Right atrium auricular region (tissue), 2 donors: ENCODE measurements around the gene LRRK2. TPM values are rescaled to one million over a fixed set of nuclear protein-coding genes. Genes with fewer than 3 reads are reported as not detected.

ENCODE experiments used
- DNase-seq: peaks from one replicate; pipeline ENCODE4 v3.0.0-alpha.2; 2019; ENCODE audit warnings: low spot score
- H3K27ac ChIP-seq, 2 donors: fragments of 200-600 bp; sonication (generic); 1 replicate in 1 of 2; 2 replicates in 1 of 2; pipeline ENCODE4 v1.5.1; 2016 to 2019
- H3K27me3 ChIP-seq, 2 donors: fragments of 200-600 bp; sonication (generic); one replicate each; pipeline versions ENCODE4 v1.5.1 to v1.6.0; 2017 to 2019
- H3K36me3 ChIP-seq: fragments of 200-600 bp; sonication (generic); one replicate; pipeline ENCODE4 v1.5.1; 2016
- H3K4me1 ChIP-seq, 2 donors: fragments of 200-600 bp; sonication (generic); one replicate each; pipeline versions ENCODE4 v1.5.1 to v1.6.0; 2017 to 2019
- H3K4me3 ChIP-seq, 2 donors: fragments of 200-600 bp; sonication (generic); 1 replicate in 1 of 2; 2 replicates in 1 of 2; pipeline ENCODE4 v1.5.1; 2017 to 2019; ENCODE audit warnings: mild to moderate bottlenecking in 1 of 2, moderate library complexity in 1 of 2
- H3K9me3 ChIP-seq, 2 donors: fragments of 200-600 bp; sonication (generic); one replicate each; pipeline ENCODE4 v1.5.1; 2019
- CTCF ChIP-seq, 2 donors: fragments of 200-600 bp; sonication (generic); IDR thresholded peaks; one replicate each; pipeline ENCODE4 v1.5.1; 2019; ENCODE audit warnings: antibody characterized with exemption in 2 of 2
- total RNA-seq, 2 donors: library from RNA; depleted of rRNA; stranded (reverse); fragments of >200 nt; gene quantifications; one replicate each; pipeline ENCODE4 v1.1.0, GENCODE V29; 2016

LRRK2 gene
- total RNA-seq, 2 donors from 2014 or later = 7.1 to 8.6 TPM

DNA sequence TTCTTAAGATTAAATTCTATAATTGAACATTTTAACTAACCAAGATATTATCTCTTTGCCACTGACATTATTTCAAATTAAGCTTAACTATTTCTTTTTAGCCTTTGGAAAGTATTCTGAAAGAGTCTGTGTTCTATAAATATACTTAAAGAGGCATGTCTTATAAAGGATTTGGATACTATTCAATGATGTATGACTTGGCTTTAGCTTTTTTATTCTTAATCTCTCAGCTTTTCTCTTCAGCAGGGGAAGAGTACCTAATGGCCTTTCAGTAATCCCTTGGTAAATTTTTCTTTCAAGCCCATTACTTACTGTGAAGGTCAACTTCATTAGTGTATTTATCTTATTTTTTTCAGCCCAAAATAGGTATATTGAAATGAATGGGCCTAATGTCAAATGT lies 113.8 kb downstream of the LRRK2 start:
- no peaks in the 10 kb centered on the region for H3K4me1 ChIP-seq
- no peaks in the 10 kb centered on the region for H3K27me3 ChIP-seq
- no peak for DNase-seq
- H3K9me3 ChIP-seq = no peaks in the 10 kb centered on the region
- H3K27ac ChIP-seq = no peak overlapping the region
- no peak overlapping the region for H3K4me3 ChIP-seq
- H3K36me3 ChIP-seq = peaks cover 11% of the 10 kb centered on the region
- no peak for TF ChIP-seq CTCF (IDR thresholded peaks at IDR 0.05)

GRCh38 chr12:40342010-40342409 lies 117.2 kb downstream of the LRRK2 start:
- H3K36me3 ChIP-seq = no peaks in the 10 kb centered on the region

GRCh38 chr12:40343124-40343523 lies 118.3 kb downstream of the LRRK2 start:
- no peak overlapping the region for H3K4me3 ChIP-seq
- no peak for TF ChIP-seq CTCF (IDR thresholded peaks at IDR 0.05)

More at GRCh38 chr12:40342010-40342409, 117.2 kb downstream of the LRRK2 start:
- H3K27me3 ChIP-seq = no peaks in the 10 kb centered on the region
- no peaks in the 10 kb centered on the region for H3K4me1 ChIP-seq
- TF ChIP-seq CTCF (IDR thresholded peaks at IDR 0.05) = no peak
- H3K4me3 ChIP-seq = no peak overlapping the region
- H3K9me3 ChIP-seq = no peaks in the 10 kb centered on the region
- no peak overlapping the region for H3K27ac ChIP-seq
- no peak for DNase-seq

GRCh38 chr12:40344312-40344711 lies 119.5 kb downstream of the LRRK2 start:
- Histone ChIP-seq H3K4me1 (no peaks in the 10 kb centered on the region), H3K9me3 (no peaks in the 10 kb centered on the region), H3K27ac (no peak overlapping the region), H3K4me3 (no peak overlapping the region), H3K36me3 (no peaks in the 10 kb centered on the region), H3K27me3 (no peaks in the 10 kb centered on the region)
- no peak for TF ChIP-seq CTCF (IDR thresholded peaks at IDR 0.05)
- DNase-seq = no peak

More at GRCh38 chr12:40343124-40343523, 118.3 kb downstream of the LRRK2 start:
- H3K27ac ChIP-seq = no peak overlapping the region
- H3K27me3 ChIP-seq = no peaks in the 10 kb centered on the region
- no peaks in the 10 kb centered on the region for H3K36me3 ChIP-seq
- H3K4me1 ChIP-seq = no peaks in the 10 kb centered on the region
- H3K9me3 ChIP-seq = no peaks in the 10 kb centered on the region
- DNase-seq = no peak

GRCh38 chr12:40351976-40352375 lies 127.2 kb downstream of the LRRK2 start:
- Histone ChIP-seq H3K27me3 (no peaks in the 10 kb centered on the region), H3K4me3 (no peak overlapping the region), H3K27ac (no peak overlapping the region), H3K36me3 (peaks cover under 1% of the 10 kb centered on the region), H3K4me1 (no peaks in the 10 kb centered on the region), H3K9me3 (no peaks in the 10 kb centered on the region)
- no peak for TF ChIP-seq CTCF (IDR thresholded peaks at IDR 0.05)
- DNase-seq = no peak

- Histone ChIP-seq H3K27ac (no peak overlapping the region), H3K4me3 (no peak overlapping the region), H3K4me1 (no peaks in the 10 kb centered on the region), H3K27me3 (no peaks in the 10 kb centered on the region), H3K36me3 (no peaks in the 10 kb centered on the region), H3K9me3 (no peaks in the 10 kb centered on the region)
- no peak for TF ChIP-seq CTCF (IDR thresholded peaks at IDR 0.05)
- no peak for DNase-seq
These were observed 150.3 kb downstream of the LRRK2 start for GRCh38 chr12:40375076-40375475.
